ENCODE data around the gene PPAN.
A peak's percentile ranks its signal among the peaks of the same experiment; 100 is the strongest.

Gene PPAN

DNA sequence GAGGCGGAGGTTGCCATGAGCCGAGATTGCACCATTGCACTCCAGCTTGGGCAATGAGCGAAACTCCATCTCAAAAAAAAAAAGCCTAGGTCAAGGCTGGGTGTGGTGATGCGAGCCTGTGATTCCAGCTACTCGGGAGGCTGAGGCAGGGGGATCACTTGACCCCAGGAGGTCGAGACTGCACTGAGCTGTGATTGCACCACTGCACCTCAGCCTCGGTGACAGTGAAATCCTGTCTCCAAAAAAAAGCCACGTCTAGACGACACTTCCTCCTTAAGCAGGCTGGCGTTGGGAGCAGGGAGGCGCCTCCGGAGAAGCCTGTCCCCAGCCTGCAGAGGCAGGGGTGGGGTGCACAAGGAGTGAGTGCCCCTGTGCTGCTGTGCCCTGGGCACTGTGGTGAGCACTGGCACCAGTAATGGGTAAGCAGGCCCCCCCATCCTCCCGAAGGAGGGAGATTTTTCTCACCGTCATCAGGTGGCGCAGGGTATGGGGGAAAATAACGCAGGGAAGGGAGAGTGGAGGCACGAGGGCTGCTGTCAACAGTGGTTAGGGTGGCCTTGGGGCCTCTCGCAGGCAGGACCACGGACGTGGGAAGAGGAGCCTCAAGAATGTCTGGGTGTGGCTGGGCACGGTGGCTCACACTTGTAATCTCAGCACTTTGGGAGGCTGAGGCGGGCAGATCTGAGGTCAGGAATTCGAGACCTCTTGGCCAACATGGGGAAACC lies 6.0 kb downstream of the PPAN start:
- POLR2A ChIA-PET: interaction anchor here (1.6 to 4.3 kb wide), 2 partner anchors 15 to 16 kb away, joined by 4 to 24 read pairs; no protein-coding TSS in a partner anchor
- DNase-seq (ENCODE audit: extremely low spot score): no peak
- TF ChIP-seq CTBP1 (IDR thresholded peaks at IDR 0.05; ENCODE audit: borderline replicate concordance) (no peak), NFRKB (IDR thresholded peaks at IDR 0.05) (no peak), BHLHE40 (IDR thresholded peaks at IDR 0.05; ENCODE audit: borderline replicate concordance) (no peak), ZNF384 (IDR thresholded peaks at IDR 0.05) (no peak), SUZ12 (IDR thresholded peaks at IDR 0.05) (no peak), ELF4 (IDR thresholded peaks at IDR 0.05) (no peak), FOXA1 (IDR thresholded peaks at IDR 0.05) (no peak), HDGF (IDR thresholded peaks at IDR 0.05; ENCODE audit: borderline replicate concordance) (no peak), FOXM1 (IDR thresholded peaks at IDR 0.05; ENCODE audit: borderline replicate concordance) (no peak), ARNT (IDR thresholded peaks at IDR 0.05) (no peak), TARDBP (IDR thresholded peaks at IDR 0.05) (no peak), L3MBTL2 (conservative IDR thresholded peaks at IDR 0.05) (no peak), SP1 (IDR thresholded peaks at IDR 0.05) (no peak)
- CTCF ChIA-PET: interaction anchor here (0.7 to 1.7 kb wide), 4 partner anchors 8 to 181 kb away, joined by 3 to 18 read pairs (median 4); no protein-coding TSS in a partner anchor

DNA sequence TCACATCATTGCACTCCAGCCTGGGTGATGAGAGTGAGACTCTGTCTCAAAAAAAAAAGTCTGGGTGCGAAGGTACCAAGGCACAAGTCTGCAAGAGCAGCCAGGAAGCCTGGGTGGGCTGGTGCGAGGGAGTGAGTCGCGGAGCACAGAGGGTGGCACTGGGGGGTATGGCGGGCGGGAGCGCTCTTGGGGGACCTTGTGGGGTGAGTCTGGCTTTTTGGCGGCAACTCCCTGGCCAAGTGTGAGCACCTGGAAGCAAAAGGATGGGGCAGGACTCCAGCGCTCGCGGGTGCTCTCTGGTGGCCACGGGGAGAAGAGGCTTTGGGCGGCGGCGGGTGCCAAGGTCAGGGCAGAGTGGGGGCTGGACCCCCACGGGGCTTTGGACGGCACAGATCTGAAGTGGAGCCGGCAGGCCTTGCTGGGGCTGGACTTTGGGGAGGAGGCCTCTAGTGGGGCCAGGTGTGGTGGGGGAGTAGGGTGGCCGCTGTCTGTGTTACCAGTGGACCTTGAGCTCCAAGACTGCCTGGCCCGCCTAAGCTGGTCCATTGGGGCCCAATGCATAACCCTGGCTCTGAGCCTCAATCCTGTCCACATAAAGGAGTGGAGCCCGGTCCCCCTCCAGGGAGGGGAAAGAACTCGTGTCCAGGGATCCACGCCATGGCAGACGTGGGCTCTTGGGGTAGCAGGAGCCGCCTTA lies 6.9 kb downstream of the PPAN start:
- CTCF ChIA-PET: interaction anchor here (0.6 to 1.7 kb wide), 8 partner anchors 9 to 183 kb away, joined by 3 to 18 read pairs (median 3); partner anchors contain the start of gene ANGPTL6
- DNase-seq (ENCODE audit: extremely low spot score): peak; percentile 62
- POLR2A ChIA-PET: interaction anchor here (1.1 to 4.3 kb wide), 3 partner anchors 10 to 182 kb away, joined by 3 to 24 read pairs (median 4); no protein-coding TSS in a partner anchor
- no peak for TF ChIP-seq NFRKB (IDR thresholded peaks at IDR 0.05)
- no peak for TF ChIP-seq HDGF (IDR thresholded peaks at IDR 0.05; ENCODE audit: borderline replicate concordance)
- TF ChIP-seq ZNF384 (IDR thresholded peaks at IDR 0.05): no peak
- TF ChIP-seq CTBP1 (IDR thresholded peaks at IDR 0.05; ENCODE audit: borderline replicate concordance): no peak
- TF ChIP-seq SUZ12 (IDR thresholded peaks at IDR 0.05): no peak
- TF ChIP-seq L3MBTL2 (conservative IDR thresholded peaks at IDR 0.05): peak; percentile 62
- TF ChIP-seq SP1 (IDR thresholded peaks at IDR 0.05): no peak
- TF ChIP-seq ARNT (IDR thresholded peaks at IDR 0.05): no peak

DNA sequence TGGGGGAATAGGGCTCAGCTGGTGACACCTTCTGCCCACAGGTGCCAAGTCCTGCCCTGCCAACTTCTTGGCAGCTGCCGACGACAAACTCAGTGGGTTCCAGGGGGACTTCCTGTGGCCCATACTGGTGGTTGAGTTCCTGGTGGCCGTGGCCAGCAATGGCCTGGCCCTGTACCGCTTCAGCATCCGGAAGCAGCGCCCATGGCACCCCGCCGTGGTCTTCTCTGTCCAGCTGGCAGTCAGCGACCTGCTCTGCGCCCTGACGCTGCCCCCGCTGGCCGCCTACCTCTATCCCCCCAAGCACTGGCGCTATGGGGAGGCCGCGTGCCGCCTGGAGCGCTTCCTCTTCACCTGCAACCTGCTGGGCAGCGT lies 7.4 kb downstream of the PPAN start:
- DNase-seq (ENCODE audit: extremely low spot score): no peak
- POLR2A ChIA-PET: interaction anchor here (1.1 to 4.3 kb wide), 4 partner anchors 7 to 183 kb away, joined by 3 to 24 read pairs (median 10); partner anchors contain the start of gene PPAN

DNA sequence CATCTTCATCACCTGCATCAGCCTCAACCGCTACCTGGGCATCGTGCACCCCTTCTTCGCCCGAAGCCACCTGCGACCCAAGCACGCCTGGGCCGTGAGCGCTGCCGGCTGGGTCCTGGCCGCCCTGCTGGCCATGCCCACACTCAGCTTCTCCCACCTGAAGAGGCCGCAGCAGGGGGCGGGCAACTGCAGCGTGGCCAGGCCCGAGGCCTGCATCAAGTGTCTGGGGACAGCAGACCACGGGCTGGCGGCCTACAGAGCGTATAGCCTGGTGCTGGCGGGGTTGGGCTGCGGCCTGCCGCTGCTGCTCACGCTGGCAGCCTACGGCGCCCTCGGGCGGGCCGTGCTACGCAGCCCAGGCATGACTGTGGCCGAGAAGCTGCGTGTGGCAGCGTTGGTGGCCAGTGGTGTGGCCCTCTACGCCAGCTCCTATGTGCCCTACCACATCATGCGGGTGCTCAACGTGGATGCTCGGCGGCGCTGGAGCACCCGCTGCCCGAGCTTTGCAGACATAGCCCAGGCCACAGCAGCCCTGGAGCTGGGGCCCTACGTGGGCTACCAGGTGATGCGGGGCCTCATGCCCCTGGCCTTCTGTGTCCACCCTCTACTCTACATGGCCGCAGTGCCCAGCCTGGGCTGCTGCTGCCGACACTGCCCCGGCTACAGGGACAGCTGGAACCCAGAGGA lies 7.9 kb downstream of the PPAN start:
- CTCF ChIA-PET: interaction anchor here (1.5 to 1.7 kb wide), 2 partner anchors 18 to 182 kb away, joined by 6 to 18 read pairs; no protein-coding TSS in a partner anchor
- POLR2A ChIA-PET: interaction anchor here (1.1 to 4.3 kb wide), 3 partner anchors 8 to 183 kb away, joined by 4 to 24 read pairs (median 17); partner anchors contain the start of gene PPAN
- no peak for DNase-seq (ENCODE audit: extremely low spot score)
- TF ChIP-seq LEF1 (IDR thresholded peaks at IDR 0.05; ENCODE audit: borderline replicate concordance) (0 out of 2 replicates have a peak, but pooled peaks have one; percentile 29), FOXK2 (IDR thresholded peaks at IDR 0.05) (no peak), TARDBP (IDR thresholded peaks at IDR 0.05) (no peak), CTBP1 (IDR thresholded peaks at IDR 0.05; ENCODE audit: borderline replicate concordance) (no peak), L3MBTL2 (conservative IDR thresholded peaks at IDR 0.05) (no peak)

More for the DNA sequence above, 7.4 kb downstream of the PPAN start:
- TF ChIP-seq TARDBP (IDR thresholded peaks at IDR 0.05) (no peak), FOXM1 (IDR thresholded peaks at IDR 0.05; ENCODE audit: borderline replicate concordance) (no peak), SUZ12 (IDR thresholded peaks at IDR 0.05) (no peak), HDGF (IDR thresholded peaks at IDR 0.05; ENCODE audit: borderline replicate concordance) (no peak), FOXK2 (IDR thresholded peaks at IDR 0.05) (no peak), ARNT (IDR thresholded peaks at IDR 0.05) (no peak), SP1 (IDR thresholded peaks at IDR 0.05) (no peak), ZNF384 (IDR thresholded peaks at IDR 0.05) (no peak), FOXA1 (IDR thresholded peaks at IDR 0.05) (no peak), BHLHE40 (IDR thresholded peaks at IDR 0.05; ENCODE audit: borderline replicate concordance) (no peak), ELF4 (IDR thresholded peaks at IDR 0.05) (no peak)
- TF ChIP-seq, protein P1, sequence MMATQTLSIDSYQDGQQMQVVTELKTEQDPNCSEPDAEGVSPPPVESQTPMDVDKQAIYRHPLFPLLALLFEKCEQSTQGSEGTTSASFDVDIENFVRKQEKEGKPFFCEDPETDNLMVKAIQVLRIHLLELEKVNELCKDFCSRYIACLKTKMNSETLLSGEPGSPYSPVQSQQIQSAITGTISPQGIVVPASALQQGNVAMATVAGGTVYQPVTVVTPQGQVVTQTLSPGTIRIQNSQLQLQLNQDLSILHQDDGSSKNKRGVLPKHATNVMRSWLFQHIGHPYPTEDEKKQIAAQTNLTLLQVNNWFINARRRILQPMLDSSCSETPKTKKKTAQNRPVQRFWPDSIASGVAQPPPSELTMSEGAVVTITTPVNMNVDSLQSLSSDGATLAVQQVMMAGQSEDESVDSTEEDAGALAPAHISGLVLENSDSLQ (IDR thresholded peaks at IDR 0.05): no peak
- CTCF ChIA-PET: interaction anchor here (0.6 to 1.7 kb wide), 7 partner anchors 11 to 184 kb away, joined by 3 to 18 read pairs (median 3); partner anchors contain the start of gene ANGPTL6

DNA sequence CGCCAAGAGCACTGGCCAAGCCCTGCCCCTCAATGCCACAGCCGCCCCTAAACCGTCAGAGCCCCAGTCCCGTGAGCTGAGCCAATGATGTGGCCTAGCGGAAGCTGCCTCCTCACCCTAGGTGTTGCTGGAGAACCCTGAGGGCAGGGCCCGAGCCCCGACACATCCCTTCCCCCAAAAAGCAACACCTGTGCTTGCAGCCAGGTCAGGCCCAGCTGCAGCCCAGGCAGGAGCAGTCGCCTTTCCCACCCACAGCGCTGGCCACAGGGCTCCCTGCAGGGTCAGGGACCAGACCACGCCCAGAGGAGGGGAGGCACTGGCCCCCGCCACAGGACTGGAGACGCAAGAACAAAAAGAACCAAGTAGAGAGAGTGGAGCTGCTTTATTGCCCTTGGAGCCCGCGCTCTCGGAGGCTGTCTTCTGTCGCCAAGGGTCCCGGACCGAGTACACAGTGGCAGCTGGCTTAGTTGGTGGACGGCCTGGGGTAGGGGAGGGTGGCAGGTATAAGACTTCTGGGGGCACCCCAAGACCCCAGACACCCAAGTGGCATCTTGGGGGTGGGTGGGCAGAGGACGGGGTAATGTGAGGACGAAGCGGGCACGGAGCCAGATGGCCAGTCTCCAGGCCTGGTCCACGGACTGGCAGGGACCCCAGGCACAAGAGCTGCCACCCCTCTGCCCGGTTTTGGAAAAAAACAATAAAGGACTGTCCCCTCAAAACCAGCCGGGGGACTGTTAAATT lies 8.7 kb downstream of the PPAN start:
- no peak for DNase-seq (ENCODE audit: extremely low spot score)
- POLR2A ChIA-PET: interaction anchor here (1.8 to 4.3 kb wide), 3 partner anchors 8 to 17 kb away, joined by 5 to 24 read pairs (median 17); partner anchors contain the start of gene PPAN
- TF ChIP-seq HDGF (IDR thresholded peaks at IDR 0.05; ENCODE audit: borderline replicate concordance) (no peak), FOXM1 (IDR thresholded peaks at IDR 0.05; ENCODE audit: borderline replicate concordance) (no peak), L3MBTL2 (conservative IDR thresholded peaks at IDR 0.05) (no peak)
- CTCF ChIA-PET: interaction anchor here (1.5 kb wide), 1 partner anchor 19 kb away, joined by 6 read pairs; no protein-coding TSS in a partner anchor
